Naive B cell (primary cell): Measurements from ENCODE around the gene NDEL1. TPM values are rescaled to one million over a fixed set of nuclear protein-coding genes. Genes with fewer than 3 reads are reported as not detected.

Experiments
- ATAC-seq, 2 donors: fragments of 150-1000 bp; cut with Tn5 transposase; 2 replicates each; pipeline ENCODE4 v1.10.0; 2021; ENCODE audit warnings: low read depth in 2 of 2, mild to moderate bottlenecking in 2 of 2, moderate library complexity in 2 of 2
- DNase-seq: peaks from one replicate; pipeline ENCODE4 v3.0.0; 2022
- H3K27ac Mint-ChIP-seq, 6 donors: one replicate each; pipeline ENCODE4 v1.8.0; 2020 to 2022; ENCODE audit warnings: mild to moderate bottlenecking in 6 of 6, mixed read lengths in 6 of 6, moderate library complexity in 5 of 6, inconsistent platforms in 2 of 6
- H3K27me3 Mint-ChIP-seq, 3 donors: one replicate each; pipeline ENCODE4 v1.8.0; 2021 to 2022; ENCODE audit warnings: mixed read lengths in 3 of 3, mild to moderate bottlenecking in 1 of 3
- H3K36me3 Mint-ChIP-seq, 2 donors: one replicate each; pipeline ENCODE4 v1.8.0; 2020 to 2022; ENCODE audit warnings: mixed read lengths in 2 of 2, inconsistent platforms in 1 of 2, mild to moderate bottlenecking in 1 of 2
- H3K4me1 Mint-ChIP-seq, 3 donors: one replicate each; pipeline ENCODE4 v1.8.0; 2020 to 2022; ENCODE audit warnings: mixed read lengths in 3 of 3, inconsistent platforms in 1 of 3, mild to moderate bottlenecking in 1 of 3, moderate library complexity in 1 of 3
- H3K4me3 Mint-ChIP-seq, 8 donors: one replicate each; pipeline ENCODE4 v1.8.0; 2020 to 2022; ENCODE audit warnings: mild to moderate bottlenecking in 8 of 8, mixed read lengths in 8 of 8, moderate library complexity in 8 of 8, inconsistent platforms in 2 of 8
- H3K9me3 Mint-ChIP-seq, 7 donors: one replicate each; pipeline ENCODE4 v1.8.0; 2020 to 2022; ENCODE audit warnings: mixed read lengths in 7 of 7, mild to moderate bottlenecking in 5 of 7, inconsistent platforms in 2 of 7, moderate library complexity in 1 of 7
- polyA plus RNA-seq, 6 donors: library from polyadenylated mRNA; unstranded; fragments of 300-500 nt; fragmentation: Illumina TruSeq; gene quantifications; one replicate each; pipeline ENCODE4 v1.2.3, GENCODE V29; 2021; ENCODE audit warnings: low read depth in 6 of 6

Gene NDEL1
- polyA plus RNA-seq, 6 donors from 2014 or later: 38.4 to 54.9 (median 44.6) TPM

GRCh38 chr17:8514801-8515200, 79.1 kb downstream of the NDEL1 start:
- Mint-ChIP-seq H3K27me3 (no peaks in the 10 kb centered on the region), H3K36me3 (peaks cover 0 to 16% of the 10 kb centered on the region in 2 donors), H3K27ac (no peak overlapping the region), H3K9me3 (no peaks in the 10 kb centered on the region), H3K4me1 (no peaks in the 10 kb centered on the region), H3K4me3 (no peak overlapping the region)
- ATAC-seq: no peak
- no peak for DNase-seq

Other genes starting within 250 kb of the NDEL1 start
- 10 to 100 TPM; 14.8 to 24.2 (median 20.4) TPM for gene BORCS6, start 245.7 kb upstream of the NDEL1 start, polyA plus RNA-seq
- not detected for gene AURKB, start 225.3 kb upstream of the NDEL1 start, polyA plus RNA-seq
- 10 to 100 TPM; 13.5 to 34.9 (median 22.3) TPM for gene CTC1, start 187.8 kb upstream of the NDEL1 start, polyA plus RNA-seq
- 10 to 100 TPM; 11.6 to 29.8 (median 17.9) TPM for gene PFAS, start 186.6 kb upstream of the NDEL1 start, polyA plus RNA-seq
- gene RANGRF, start 147.2 kb upstream of the NDEL1 start, polyA plus RNA-seq: 100 to 1,000 TPM in 1 of 6 donors, 10 to 100 TPM in 5; 65.8 to 110 (median 79.7) TPM
- 1 to 10 TPM; 1.5 to 4.6 (median 2.1) TPM for gene SLC25A35, start 140.5 kb upstream of the NDEL1 start, polyA plus RNA-seq
- not detected for gene ARHGEF15, start 125.6 kb upstream of the NDEL1 start, polyA plus RNA-seq
- not detected for gene ODF4, start 96.0 kb upstream of the NDEL1 start, polyA plus RNA-seq
- 1,000 to 10,000 TPM; 1,225 to 2,056 (median 1,703) TPM for gene RPL26, start 52.7 kb upstream of the NDEL1 start, polyA plus RNA-seq
- under 1 TPM in 3 of 6 donors, not detected in 3; 0.13 to 0.35 (median 0.23) TPM for gene RNF222, start 38.1 kb upstream of the NDEL1 start, polyA plus RNA-seq
- 1 to 10 TPM in 3 of 6 donors, under 1 TPM in 2, not detected in 1; 0.35 to 5.0 (median 1.9) TPM for gene MYH10, start 194.8 kb downstream of the NDEL1 start, polyA plus RNA-seq